Lower leg skin (tissue), 4 donors: ENCODE data around the gene CAPN10. TPM values are rescaled to one million over a fixed set of nuclear protein-coding genes. Genes with fewer than 3 reads are reported as not detected.

Experiments used
- DNase-seq, 2 donors: peaks; one replicate each; pipeline ENCODE4 v3.0.0-alpha.2; 2019; ENCODE audit warnings: low spot score in 2 of 2
- H3K4me3 ChIP-seq: fragments of 200-600 bp; sonication (generic); 2 replicates; pipeline ENCODE4 v1.5.1; 2017; ENCODE audit warnings: mild to moderate bottlenecking, low read depth; ENCODE audit not compliant: poor library complexity, severe bottlenecking
- CTCF ChIP-seq, 3 donors: fragments of 450-650 bp; IDR thresholded peaks; one replicate each; pipeline ENCODE4 v1.5.1; 2016; ENCODE audit warnings: antibody characterized with exemption in 3 of 3, mild to moderate bottlenecking in 3 of 3, moderate library complexity in 2 of 3
- POLR2A ChIP-seq, 2 donors: fragments of 450-650 bp; IDR thresholded peaks; one replicate each; pipeline ENCODE4 v1.6.1; 2016 to 2017; ENCODE audit warnings: antibody characterized with exemption in 2 of 2, mild to moderate bottlenecking in 1 of 2, moderate library complexity in 1 of 2
- WGBS, 2 donors: methylation state at CpG; one replicate each; pipeline ENCODE4 v1.1.5; 2018; 5-methylcytosine and 5-hydroxymethylcytosine counted together
- intact Hi-C: fragments of 100-400 bp; cut with DNase I; formaldehyde crosslinking; loops from one replicate; pipeline ENCODE4 v1.15.0; 2023; ENCODE audit warnings: low total_unique reads
- total RNA-seq, 4 donors: library from RNA; depleted of rRNA; stranded (reverse); fragments of >200 nt; gene quantifications; one replicate each; pipeline ENCODE4 v1.1.0, GENCODE V29; 2016

Gene CAPN10
- total RNA-seq, 4 donors from 2014 or later, result 25.6 to 38.0 (median 28.4) TPM

- no peak overlapping the region for H3K4me3 ChIP-seq
- TF ChIP-seq POLR2A (IDR thresholded peaks at IDR 0.05) (no peak), CTCF (IDR thresholded peaks at IDR 0.05) (no peak)
- DNase-seq, result peak in 1 of 2 donors; percentile 53
- intact Hi-C loops, result no loop called here
- WGBS, 2 donors, result 81 to 85% methylated on average over 10 of the region's 10 CpGs
Observed at GRCh38 chr2:240645801-240646175, 59.3 kb downstream of the CAPN10 start.

GRCh38 chr2:240646176-240646899 is 59.8 kb downstream of the CAPN10 start:
- no peak overlapping the region for H3K4me3 ChIP-seq
- no peak for TF ChIP-seq POLR2A (IDR thresholded peaks at IDR 0.05)
- no peak for TF ChIP-seq CTCF (IDR thresholded peaks at IDR 0.05)
- peak in 1 of 2 donors; percentile 10 for DNase-seq
- 79 to 85% methylated on average over 36 of the region's 36 CpGs for WGBS, 2 donors
- intact Hi-C loops, result no loop called here

GRCh38 chr2:240646900-240647502 is 60.5 kb downstream of the CAPN10 start:
- intact Hi-C loops, result no loop called here
- H3K4me3 ChIP-seq, result no peak overlapping the region
- DNase-seq, result peak; percentile 3 to 76
- TF ChIP-seq POLR2A (IDR thresholded peaks at IDR 0.05) (no peak), CTCF (IDR thresholded peaks at IDR 0.05) (no peak)
- WGBS, 2 donors, result 77 to 78% methylated on average over 26 to 27 of the region's 30 CpGs

GRCh38 chr2:240647503-240648154 is 61.1 kb downstream of the CAPN10 start:
- TF ChIP-seq POLR2A (IDR thresholded peaks at IDR 0.05) (no peak), CTCF (IDR thresholded peaks at IDR 0.05) (no peak)
- intact Hi-C loops, result no loop called here
- H3K4me3 ChIP-seq, result no peak overlapping the region
- 70 to 75% methylated on average over 21 to 22 of the region's 22 CpGs for WGBS, 2 donors
- DNase-seq, result peak; percentile 9 to 63

- DNase-seq, result peak; percentile 8 to 77
- no peak for TF ChIP-seq CTCF (IDR thresholded peaks at IDR 0.05)
- no peak for TF ChIP-seq POLR2A (IDR thresholded peaks at IDR 0.05)
- 75 to 78% methylated on average over 6 of the region's 6 CpGs for WGBS, 2 donors
- no peak overlapping the region for H3K4me3 ChIP-seq
- intact Hi-C loops, result no loop called here
Observed at GRCh38 chr2:240648155-240648649, 61.7 kb downstream of the CAPN10 start.

Other genes starting within 250 kb of the CAPN10 start
- 100 to 1,000 TPM in 3 of 4 donors, 10 to 100 TPM in 1; 87.6 to 145 (median 114) TPM for gene GPC1, start 151.1 kb upstream of the CAPN10 start, total RNA-seq
- 10 to 100 TPM; 18.0 to 22.7 (median 21.1) TPM for gene ANKMY1, start 28.7 kb upstream of the CAPN10 start, total RNA-seq
- gene DUSP28, start 26.4 kb upstream of the CAPN10 start, total RNA-seq, result 1 to 10 TPM; 5.5 to 8.1 (median 7.4) TPM
- gene RNPEPL1, start 18.2 kb upstream of the CAPN10 start, total RNA-seq, result 10 to 100 TPM; 76.1 to 99.9 (median 78.6) TPM
- gene GPR35, start 38.7 kb downstream of the CAPN10 start, total RNA-seq, result 1 to 10 TPM; 1.2 to 2.8 (median 2.4) TPM
- gene AQP12B, start 96.2 kb downstream of the CAPN10 start, total RNA-seq, result not detected
- not detected for gene AQP12A, start 105.1 kb downstream of the CAPN10 start, total RNA-seq
- 1 to 10 TPM in 3 of 4 donors, under 1 TPM in 1; 0.76 to 4.3 (median 3.0) TPM for gene KIF1A, start 233.5 kb downstream of the CAPN10 start, total RNA-seq